Upper lobe of left lung (tissue), 6 donors: ENCODE results near the gene PRORP. TPM values are rescaled to one million over a fixed set of nuclear protein-coding genes. Genes with fewer than 3 reads are reported as not detected.
A peak's percentile ranks its signal among the peaks of the same experiment; 100 is the strongest.

Source experiments
- ATAC-seq, 2 donors: fragments of 200-7000 bp; cut with Tn5 transposase; one replicate each; pipeline ENCODE4 v1.9.1; 2022; ENCODE audit warnings: mild to moderate bottlenecking in 2 of 2, moderate library complexity in 2 of 2; ENCODE audit not compliant: low FRiP score in 2 of 2
- DNase-seq, 2 donors: peaks; one replicate each; pipeline ENCODE4 v3.0.0-alpha.2; 2019 to 2020
- H3K27ac ChIP-seq, 4 donors: fragments of 200-600 bp; sonication (generic); one replicate each; pipeline ENCODE4 v1.5.1; 2016 to 2019
- H3K27me3 ChIP-seq, 4 donors: fragments of 200-600 bp; sonication (generic); one replicate each; pipeline ENCODE4 v1.5.1; 2017 to 2019
- H3K36me3 ChIP-seq, 4 donors: fragments of 200-600 bp; sonication (generic); one replicate each; pipeline ENCODE4 v1.5.1; 2016 to 2019
- H3K4me1 ChIP-seq, 4 donors: fragments of 200-600 bp; sonication (generic); one replicate each; pipeline ENCODE4 v1.5.1; 2018 to 2019
- H3K4me3 ChIP-seq, 4 donors: fragments of 200-600 bp; sonication (generic); one replicate each; pipeline ENCODE4 v1.5.1; 2017 to 2019; ENCODE audit warnings: mild to moderate bottlenecking in 2 of 4, moderate library complexity in 1 of 4
- H3K9me3 ChIP-seq, 4 donors: fragments of 200-600 bp; sonication (generic); one replicate each; pipeline ENCODE4 v1.5.1; 2018 to 2019
- EP300 ChIP-seq, 4 donors: sonication (generic); formaldehyde crosslinking; IDR thresholded peaks; one replicate each; pipeline ENCODE4 v1.5.1; 2017; ENCODE audit warnings: antibody characterized with exemption in 4 of 4, control low read depth in 2 of 4
- POLR2A ChIP-seq, 4 donors: fragments of 450-650 bp; IDR thresholded peaks; one replicate each; pipeline ENCODE4 v1.5.1; 2016 to 2017; ENCODE audit warnings: antibody characterized with exemption in 4 of 4, mild to moderate bottlenecking in 2 of 4
- POLR2AphosphoS5 ChIP-seq, 2 donors: sonication (generic); formaldehyde crosslinking; IDR thresholded peaks; one replicate each; pipeline ENCODE4 v1.5.1; 2017; ENCODE audit warnings: antibody characterized with exemption in 2 of 2
- WGBS, 2 donors: methylation state at CpG; one replicate each; pipeline ENCODE4 v1.1.5; 2017 to 2018; 5-methylcytosine and 5-hydroxymethylcytosine counted together
- total RNA-seq, 6 donors: library from RNA; depleted of rRNA in 4 of 6; stranded (reverse); fragments of >200 nt in 4 of 6; gene quantifications; one replicate each; pipeline versions ENCODE4 v1.1.0 to v1.2.1, GENCODE V29; 2016 to 2021
- TF ChIP-seq, protein P1 (sequence below), 6 experiments: fragments of 450-650 bp in 4 of 6; fragments of 200-600 bp in 2 of 6; sonication (generic) in 2 of 6; IDR thresholded peaks; one replicate each; pipeline ENCODE4 v1.5.1; 2016 to 2019; ENCODE audit warnings: antibody characterized with exemption in 6 of 6
- donor health status: DM: no; HTN: no; CAD: no; lungs with moderate emphysema.
- donor health status: DM: no; HTN: yes; CAD: no; lungs with severe emphysema.

PRORP gene
- total RNA-seq, 6 donors from 2014 or later = 19.0 to 43.3 (median 30.2) TPM

DNA sequence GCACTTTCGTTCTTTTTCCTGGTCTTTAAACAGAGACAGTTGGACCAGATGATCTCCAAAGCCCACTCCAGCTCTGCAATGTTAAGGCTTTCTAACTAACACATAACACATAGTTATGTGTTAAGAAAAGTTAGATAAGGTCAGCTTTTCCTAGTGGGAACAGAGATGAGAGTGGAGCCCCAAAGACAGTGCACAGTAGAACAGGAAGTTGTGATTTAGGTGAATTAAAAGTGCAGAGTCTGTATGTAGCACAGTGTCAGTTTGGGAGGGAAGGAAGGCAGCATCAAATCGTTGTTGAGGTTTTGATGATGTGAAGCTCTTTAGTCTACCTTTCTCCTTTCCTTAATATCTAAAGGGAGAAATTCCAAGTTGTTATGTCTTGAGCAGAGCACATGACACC, 31.7 kb downstream of the PRORP start:
- ATAC-seq (no peak), DNase-seq (no peak)
- H3K4me3 ChIP-seq = no peak overlapping the region
- WGBS, 2 donors = 51 to 55% methylated on average over 2 of the region's 2 CpGs
- H3K9me3 ChIP-seq = no peaks in the 10 kb centered on the region
- TF ChIP-seq POLR2A (IDR thresholded peaks at IDR 0.05) = no peak
- no peak for TF ChIP-seq POLR2AphosphoS5 (IDR thresholded peaks at IDR 0.05)
- TF ChIP-seq, protein P1, sequence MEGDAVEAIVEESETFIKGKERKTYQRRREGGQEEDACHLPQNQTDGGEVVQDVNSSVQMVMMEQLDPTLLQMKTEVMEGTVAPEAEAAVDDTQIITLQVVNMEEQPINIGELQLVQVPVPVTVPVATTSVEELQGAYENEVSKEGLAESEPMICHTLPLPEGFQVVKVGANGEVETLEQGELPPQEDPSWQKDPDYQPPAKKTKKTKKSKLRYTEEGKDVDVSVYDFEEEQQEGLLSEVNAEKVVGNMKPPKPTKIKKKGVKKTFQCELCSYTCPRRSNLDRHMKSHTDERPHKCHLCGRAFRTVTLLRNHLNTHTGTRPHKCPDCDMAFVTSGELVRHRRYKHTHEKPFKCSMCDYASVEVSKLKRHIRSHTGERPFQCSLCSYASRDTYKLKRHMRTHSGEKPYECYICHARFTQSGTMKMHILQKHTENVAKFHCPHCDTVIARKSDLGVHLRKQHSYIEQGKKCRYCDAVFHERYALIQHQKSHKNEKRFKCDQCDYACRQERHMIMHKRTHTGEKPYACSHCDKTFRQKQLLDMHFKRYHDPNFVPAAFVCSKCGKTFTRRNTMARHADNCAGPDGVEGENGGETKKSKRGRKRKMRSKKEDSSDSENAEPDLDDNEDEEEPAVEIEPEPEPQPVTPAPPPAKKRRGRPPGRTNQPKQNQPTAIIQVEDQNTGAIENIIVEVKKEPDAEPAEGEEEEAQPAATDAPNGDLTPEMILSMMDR (IDR thresholded peaks at IDR 0.05) = no peak
- peaks cover 10 to 14% (median 12%) of the 10 kb centered on the region in 4 donors for H3K4me1 ChIP-seq
- no peak overlapping the region for H3K27ac ChIP-seq
- H3K36me3 ChIP-seq = peaks cover 0 to 10% (median under 1%) of the 10 kb centered on the region in 4 donors
- H3K27me3 ChIP-seq = no peaks in the 10 kb centered on the region

DNA sequence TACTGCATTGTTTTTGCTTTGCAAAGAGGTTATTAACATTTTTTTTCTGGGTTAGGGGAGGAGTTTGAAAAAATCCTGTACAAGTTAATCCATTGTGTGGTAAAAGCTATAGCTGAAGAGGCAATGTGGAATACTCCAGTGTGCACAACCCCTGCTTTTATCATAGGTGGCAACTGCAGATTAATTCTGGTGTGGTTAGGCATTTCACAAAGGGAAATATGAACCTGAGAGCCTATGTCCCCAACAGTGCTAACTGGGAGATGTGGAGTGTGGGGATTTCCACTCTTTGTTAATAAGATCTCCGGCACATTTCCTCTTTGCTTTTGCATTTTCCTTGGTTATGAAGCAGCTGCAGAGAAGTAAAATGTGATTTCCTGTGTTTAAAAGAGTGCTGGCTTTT, 33.6 kb downstream of the PRORP start:
- Histone ChIP-seq H3K4me1 (peaks cover 20 to 25% (median 20%) of the 10 kb centered on the region in 4 donors), H3K9me3 (no peaks in the 10 kb centered on the region), H3K27me3 (no peaks in the 10 kb centered on the region), H3K27ac (peak overlapping the region in 1 of 4 donors; percentile 2), H3K4me3 (no peak overlapping the region), H3K36me3 (peaks cover 0 to 12% (median 3%) of the 10 kb centered on the region in 4 donors)
- no peak for ATAC-seq
- WGBS, 2 donors = 13 to 19% methylated on average over 1 of the region's 1 CpG
- TF ChIP-seq, protein P1 (IDR thresholded peaks at IDR 0.05) = no peak
- TF ChIP-seq POLR2A (IDR thresholded peaks at IDR 0.05) (no peak), POLR2AphosphoS5 (IDR thresholded peaks at IDR 0.05) (no peak), EP300 (IDR thresholded peaks at IDR 0.05) (no peak)
- peak in 1 of 2 donors; percentile 21 for DNase-seq

DNA sequence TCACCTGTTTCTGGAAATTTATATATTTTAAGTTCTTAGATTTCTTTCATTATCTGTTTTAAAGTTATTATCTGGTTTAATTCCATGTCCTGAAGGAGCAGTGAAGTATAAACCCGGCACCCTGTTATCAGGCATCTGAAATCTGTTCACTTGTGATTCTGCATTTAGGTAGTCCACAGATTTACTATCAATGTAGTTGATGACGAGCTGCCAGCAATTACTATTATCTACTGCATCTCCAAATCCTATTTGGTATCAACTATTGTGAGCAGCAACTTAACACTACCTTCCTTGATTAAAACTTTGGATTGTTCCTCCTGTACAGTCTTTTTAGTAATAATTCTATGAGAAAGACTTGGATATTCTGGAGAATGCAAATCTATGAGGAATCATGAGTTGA, 36.1 kb downstream of the PRORP start:
- H3K9me3 ChIP-seq = no peaks in the 10 kb centered on the region
- no peak for DNase-seq
- TF ChIP-seq, protein P1 (IDR thresholded peaks at IDR 0.05) = no peak
- TF ChIP-seq POLR2A (IDR thresholded peaks at IDR 0.05) = no peak
- TF ChIP-seq POLR2AphosphoS5 (IDR thresholded peaks at IDR 0.05) = no peak
- no peak for TF ChIP-seq EP300 (IDR thresholded peaks at IDR 0.05)
- peaks cover 20 to 31% (median 23%) of the 10 kb centered on the region in 4 donors for H3K4me1 ChIP-seq
- H3K27me3 ChIP-seq = no peaks in the 10 kb centered on the region
- no peak for ATAC-seq
- no peak overlapping the region for H3K27ac ChIP-seq
- WGBS, 2 donors = 86 to 97% methylated on average over 2 of the region's 2 CpGs
- H3K4me3 ChIP-seq = no peak overlapping the region
- H3K36me3 ChIP-seq = peaks cover 0 to 7% (median 3%) of the 10 kb centered on the region in 4 donors

DNA sequence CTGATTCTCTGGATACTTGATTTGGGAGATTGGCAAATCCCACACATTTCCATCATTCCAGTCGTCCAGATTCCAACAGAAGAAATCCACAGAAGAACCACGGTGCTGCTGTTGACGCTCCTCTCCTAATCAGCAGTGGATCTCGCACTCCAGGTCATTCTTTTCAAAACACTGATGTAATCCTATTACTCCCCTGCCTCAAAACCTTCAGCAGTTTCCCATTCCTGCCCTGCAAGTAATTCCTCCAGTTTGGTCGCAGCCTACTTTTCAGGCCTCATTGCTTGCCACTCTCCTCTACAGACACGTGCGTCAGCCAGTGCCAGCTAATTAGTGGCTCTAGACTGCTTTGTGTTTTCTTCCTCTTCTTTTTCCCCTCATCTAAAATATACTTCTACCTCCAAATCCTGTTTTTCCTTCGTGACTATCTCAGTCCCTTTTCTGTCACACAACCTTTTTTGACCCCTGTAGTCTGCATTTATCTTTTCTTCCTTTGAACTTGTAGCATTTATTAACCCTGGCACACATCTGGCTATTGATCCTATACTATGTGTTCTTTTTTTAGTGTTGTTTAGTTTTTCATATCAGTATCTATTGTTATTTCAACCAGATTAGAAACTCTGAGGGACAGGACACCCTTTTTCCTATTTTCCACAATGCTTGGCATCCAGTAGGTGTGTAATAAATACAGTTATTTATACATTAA, 36.8 kb downstream of the PRORP start:
- peaks cover 20 to 27% (median 23%) of the 10 kb centered on the region in 4 donors for H3K4me1 ChIP-seq
- no peak for ATAC-seq
- TF ChIP-seq EP300 (IDR thresholded peaks at IDR 0.05) (no peak), POLR2AphosphoS5 (IDR thresholded peaks at IDR 0.05) (no peak), POLR2A (IDR thresholded peaks at IDR 0.05) (no peak)
- TF ChIP-seq, protein P1 (IDR thresholded peaks at IDR 0.05) = no peak
- H3K27ac ChIP-seq = no peak overlapping the region
- H3K36me3 ChIP-seq = peaks cover 0 to 7% (median 3%) of the 10 kb centered on the region in 4 donors
- H3K4me3 ChIP-seq = no peak overlapping the region
- H3K27me3 ChIP-seq = no peaks in the 10 kb centered on the region
- 84 to 85% methylated on average over 8 of the region's 8 CpGs for WGBS, 2 donors
- no peaks in the 10 kb centered on the region for H3K9me3 ChIP-seq
- DNase-seq = no peak
